Ishikawa (cell line): Measurements from ENCODE around the gene AK4.

Experiments used
- CEBPB ChIP-seq: IDR thresholded peaks from 2 replicates; pipeline ENCODE4 v1.6.1; 2012
- CREB1 ChIP-seq: IDR thresholded peaks from 2 replicates; pipeline ENCODE4 v1.6.1; 2012; ENCODE audit warnings: low read depth
- EGR1 ChIP-seq: IDR thresholded peaks from 2 replicates; pipeline ENCODE4 v1.6.1; 2012
- EP300 ChIP-seq: IDR thresholded peaks from 2 replicates; pipeline ENCODE4 v1.6.1; 2012; ENCODE audit warnings: borderline replicate concordance
- FOXM1 ChIP-seq: IDR thresholded peaks from 2 replicates; pipeline ENCODE4 v1.6.1; 2012; ENCODE audit warnings: low read depth, borderline replicate concordance
- MAX ChIP-seq: IDR thresholded peaks from 2 replicates; pipeline ENCODE4 v1.6.1; 2012
- NFIC ChIP-seq: IDR thresholded peaks from 2 replicates; pipeline ENCODE4 v1.6.1; 2012
- TAF1 ChIP-seq: IDR thresholded peaks from 2 replicates; pipeline ENCODE4 v1.6.1; 2012; ENCODE audit warnings: low read depth, mild to moderate bottlenecking
- TCF12 ChIP-seq: IDR thresholded peaks from 2 replicates; pipeline ENCODE4 v1.6.1; 2012; ENCODE audit warnings: low read depth
- TEAD4 ChIP-seq: IDR thresholded peaks from 2 replicates; pipeline ENCODE4 v1.6.1; 2012
- YY1 ChIP-seq: IDR thresholded peaks from 2 replicates; pipeline ENCODE4 v1.6.1; 2012; ENCODE audit warnings: low read depth
- TF ChIP-seq, protein P1 (sequence below): IDR thresholded peaks from 2 replicates; pipeline ENCODE4 v1.6.1; 2012; ENCODE audit warnings: low read depth, mild to moderate bottlenecking
- TF ChIP-seq, protein P2 (sequence below): IDR thresholded peaks from 2 replicates; pipeline ENCODE4 v1.6.1; 2012

DNA sequence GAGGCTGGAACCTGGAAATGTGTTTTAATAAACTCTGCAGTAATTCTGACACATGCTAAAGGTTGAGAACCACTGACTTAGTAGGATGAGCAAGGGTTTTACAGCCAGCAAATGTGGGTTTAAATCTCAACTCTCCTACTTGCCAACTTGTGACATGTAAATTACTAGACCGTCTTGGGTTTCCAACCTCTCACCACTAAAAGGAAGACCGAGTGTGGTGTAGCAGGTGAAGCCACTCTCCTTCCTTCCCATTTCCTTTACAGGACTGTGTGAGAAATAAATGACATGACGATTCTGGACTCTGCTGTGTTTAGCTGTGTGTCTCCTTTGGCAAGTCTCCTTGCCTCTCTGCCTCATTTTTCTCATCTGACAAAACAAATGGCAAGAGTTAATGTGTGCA, 111.8 kb downstream of the AK4 start:
- TF ChIP-seq YY1: no peak
- no peak for TF ChIP-seq TAF1
- no peak for TF ChIP-seq TEAD4
- no peak for TF ChIP-seq FOXM1
- no peak for TF ChIP-seq CREB1
- TF ChIP-seq TCF12: no peak
- no peak for TF ChIP-seq EGR1
- no peak for TF ChIP-seq CEBPB
- TF ChIP-seq EP300: no peak
- TF ChIP-seq NFIC: no peak
- TF ChIP-seq, protein P1, sequence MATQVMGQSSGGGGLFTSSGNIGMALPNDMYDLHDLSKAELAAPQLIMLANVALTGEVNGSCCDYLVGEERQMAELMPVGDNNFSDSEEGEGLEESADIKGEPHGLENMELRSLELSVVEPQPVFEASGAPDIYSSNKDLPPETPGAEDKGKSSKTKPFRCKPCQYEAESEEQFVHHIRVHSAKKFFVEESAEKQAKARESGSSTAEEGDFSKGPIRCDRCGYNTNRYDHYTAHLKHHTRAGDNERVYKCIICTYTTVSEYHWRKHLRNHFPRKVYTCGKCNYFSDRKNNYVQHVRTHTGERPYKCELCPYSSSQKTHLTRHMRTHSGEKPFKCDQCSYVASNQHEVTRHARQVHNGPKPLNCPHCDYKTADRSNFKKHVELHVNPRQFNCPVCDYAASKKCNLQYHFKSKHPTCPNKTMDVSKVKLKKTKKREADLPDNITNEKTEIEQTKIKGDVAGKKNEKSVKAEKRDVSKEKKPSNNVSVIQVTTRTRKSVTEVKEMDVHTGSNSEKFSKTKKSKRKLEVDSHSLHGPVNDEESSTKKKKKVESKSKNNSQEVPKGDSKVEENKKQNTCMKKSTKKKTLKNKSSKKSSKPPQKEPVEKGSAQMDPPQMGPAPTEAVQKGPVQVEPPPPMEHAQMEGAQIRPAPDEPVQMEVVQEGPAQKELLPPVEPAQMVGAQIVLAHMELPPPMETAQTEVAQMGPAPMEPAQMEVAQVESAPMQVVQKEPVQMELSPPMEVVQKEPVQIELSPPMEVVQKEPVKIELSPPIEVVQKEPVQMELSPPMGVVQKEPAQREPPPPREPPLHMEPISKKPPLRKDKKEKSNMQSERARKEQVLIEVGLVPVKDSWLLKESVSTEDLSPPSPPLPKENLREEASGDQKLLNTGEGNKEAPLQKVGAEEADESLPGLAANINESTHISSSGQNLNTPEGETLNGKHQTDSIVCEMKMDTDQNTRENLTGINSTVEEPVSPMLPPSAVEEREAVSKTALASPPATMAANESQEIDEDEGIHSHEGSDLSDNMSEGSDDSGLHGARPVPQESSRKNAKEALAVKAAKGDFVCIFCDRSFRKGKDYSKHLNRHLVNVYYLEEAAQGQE: no peak
- no peak for TF ChIP-seq MAX
- TF ChIP-seq, protein P2, sequence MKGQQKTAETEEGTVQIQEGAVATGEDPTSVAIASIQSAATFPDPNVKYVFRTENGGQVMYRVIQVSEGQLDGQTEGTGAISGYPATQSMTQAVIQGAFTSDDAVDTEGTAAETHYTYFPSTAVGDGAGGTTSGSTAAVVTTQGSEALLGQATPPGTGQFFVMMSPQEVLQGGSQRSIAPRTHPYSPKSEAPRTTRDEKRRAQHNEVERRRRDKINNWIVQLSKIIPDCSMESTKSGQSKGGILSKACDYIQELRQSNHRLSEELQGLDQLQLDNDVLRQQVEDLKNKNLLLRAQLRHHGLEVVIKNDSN: no peak
